GM19467 (cell line): ENCODE measurements around the gene ADORA2A.

Source experiments
- ATAC-seq: cut with Tn5 transposase; IDR thresholded peaks from one replicate; pipeline ENCODE4 v1.9.1; 2021; ENCODE audit warnings: mild to moderate bottlenecking, moderate library complexity; ENCODE audit not compliant: unreplicated experiment

ADORA2A gene

GRCh38 chr22:24445481-24446259 is 18.3 kb downstream of the ADORA2A start:
- ATAC-seq: no peak

GRCh38 chr22:24446260-24446611 is 18.8 kb downstream of the ADORA2A start:
- no peak for ATAC-seq

GRCh38 chr22:24450610-24451009 is 23.2 kb downstream of the ADORA2A start:
- ATAC-seq: no peak

- no peak for ATAC-seq
These were observed 23.8 kb downstream of the ADORA2A start for GRCh38 chr22:24451162-24451561.

GRCh38 chr22:24453853-24454252 is 26.5 kb downstream of the ADORA2A start:
- ATAC-seq: no peak

GRCh38 chr22:24455039-24455438 is 27.6 kb downstream of the ADORA2A start:
- no peak for ATAC-seq

- no peak for ATAC-seq
These were observed 28.5 kb downstream of the ADORA2A start for GRCh38 chr22:24455751-24456426.

- ATAC-seq: no peak
These were observed 30.6 kb downstream of the ADORA2A start for GRCh38 chr22:24457894-24458420.

GRCh38 chr22:24459911-24460310 is 32.5 kb downstream of the ADORA2A start:
- ATAC-seq: no peak

- no peak for ATAC-seq
These were observed 33.2 kb downstream of the ADORA2A start for GRCh38 chr22:24460418-24461089.

GRCh38 chr22:24463071-24463760 is 35.8 kb downstream of the ADORA2A start:
- ATAC-seq: no peak

GRCh38 chr22:24465566-24465965 is 38.2 kb downstream of the ADORA2A start:
- no peak for ATAC-seq

- ATAC-seq: no peak
These were observed 38.6 kb downstream of the ADORA2A start for GRCh38 chr22:24465975-24466374.

GRCh38 chr22:24466716-24467328 is 39.4 kb downstream of the ADORA2A start:
- ATAC-seq: no peak

GRCh38 chr22:24467340-24467739 is 39.9 kb downstream of the ADORA2A start:
- no peak for ATAC-seq

GRCh38 chr22:24471570-24471969 is 44.2 kb downstream of the ADORA2A start:
- ATAC-seq: no peak

- ATAC-seq: no peak
These were observed 45.9 kb downstream of the ADORA2A start for GRCh38 chr22:24473284-24473683.

GRCh38 chr22:24474221-24474620 is 46.8 kb downstream of the ADORA2A start:
- ATAC-seq: no peak

GRCh38 chr22:24474649-24475255 is 47.4 kb downstream of the ADORA2A start:
- no peak for ATAC-seq

GRCh38 chr22:24481641-24482040 is 54.2 kb downstream of the ADORA2A start:
- ATAC-seq: no peak
